Psoas muscle (tissue), 8 donors: Measurements from ENCODE around the gene ATG9A. TPM values are rescaled to one million over a fixed set of nuclear protein-coding genes. Genes with fewer than 3 reads are reported as not detected.

Experiments
- ATAC-seq, 4 donors: fragments of 200-7000 bp; cut with Tn5 transposase; one replicate each; pipeline ENCODE4 v1.9.1; 2020; ENCODE audit warnings: moderate library complexity in 3 of 4, mild to moderate bottlenecking in 2 of 4
- DNase-seq, 2 donors: peaks; one replicate each; pipeline ENCODE4 v3.0.0-alpha.2; 2020
- H3K27ac ChIP-seq: fragments of 200-600 bp; one replicate; pipeline ENCODE4 v1.8.0; 2022
- H3K27me3 ChIP-seq, 3 donors: fragments of 200-600 bp in 1 of 3; one replicate each; pipeline versions ENCODE4 v1.6.1 to v1.8.0; 2013 to 2022; ENCODE audit warnings: low read length in 2 of 3, mild to moderate bottlenecking in 2 of 3, moderate library complexity in 1 of 3; ENCODE audit not compliant: insufficient read depth in 3 of 3
- H3K36me3 ChIP-seq, 2 donors: fragments of 200-600 bp in 1 of 2; one replicate each; pipeline versions ENCODE4 v1.6.1 to v1.8.0; 2013 to 2022; ENCODE audit warnings: low read depth in 1 of 2, mild to moderate bottlenecking in 1 of 2, moderate library complexity in 1 of 2; ENCODE audit not compliant: insufficient read depth in 1 of 2
- H3K4me1 ChIP-seq: fragments of 200-600 bp; one replicate; pipeline ENCODE4 v1.8.0; 2022
- H3K4me3 ChIP-seq: fragments of 200-600 bp; one replicate; pipeline ENCODE4 v1.8.0; 2022; ENCODE audit warnings: mild to moderate bottlenecking
- H3K9me3 ChIP-seq: fragments of 200-600 bp; one replicate; pipeline ENCODE4 v1.8.0; 2022
- WGBS, 3 donors: extraction: QIAGEN DNeasy Blood & Tissue Kit; methylation state at CpG; one replicate each; pipeline versions ENCODE4 v1.1.6 to v1.1.7; 2013; 5-methylcytosine and 5-hydroxymethylcytosine counted together
- intact Hi-C, 2 donors: fragments of 100-400 bp; cut with DNase I; formaldehyde crosslinking; loops; one replicate each; pipeline versions ENCODE4 v1.11.0 to v1.14.2; 2022
- polyA plus RNA-seq, 3 donors: library from polyadenylated mRNA; stranded (reverse); fragments of 200-250 nt; gene quantifications; one replicate each; pipeline ENCODE4 v1.2.3, GENCODE V29; 2013
- total RNA-seq, 4 donors: library from RNA; stranded (reverse); fragmentation: NEBNext Ultra II Directional in 2 of 4; extraction: Animal tissue kit (Norgen Biotek cat#: 25700) in 2 of 4; gene quantifications; one replicate each; pipeline versions ENCODE4 v1.2.1 to v1.2.4, GENCODE V29; 2021 to 2023
- TF ChIP-seq, protein P1 (sequence below): fragments of 200-600 bp; IDR thresholded peaks from one replicate; pipeline ENCODE4 v1.8.0; 2022; ENCODE audit warnings: antibody characterized with exemption
- donor health status: healthy with polysubstance abuse.
- donor health status: DM: no; HTN: no; CAD: no; lungs with moderate emphysema.
- donor health status: Bipolar disorder and iron deficiency.
- donor health status: healthy.
- donor health status: DM: yes; HTN: yes; CAD: no.
- donor health status: DM: no; HTN: no; CAD: no.
- donor health status: DM: no; HTN: no; CAD: no.
- donor health status: DM: yes; HTN: yes; CAD: no.

The ATG9A gene
- total and polyA plus RNA-seq, 7 donors = 41.6 to 180 (median 111) TPM

DNA sequence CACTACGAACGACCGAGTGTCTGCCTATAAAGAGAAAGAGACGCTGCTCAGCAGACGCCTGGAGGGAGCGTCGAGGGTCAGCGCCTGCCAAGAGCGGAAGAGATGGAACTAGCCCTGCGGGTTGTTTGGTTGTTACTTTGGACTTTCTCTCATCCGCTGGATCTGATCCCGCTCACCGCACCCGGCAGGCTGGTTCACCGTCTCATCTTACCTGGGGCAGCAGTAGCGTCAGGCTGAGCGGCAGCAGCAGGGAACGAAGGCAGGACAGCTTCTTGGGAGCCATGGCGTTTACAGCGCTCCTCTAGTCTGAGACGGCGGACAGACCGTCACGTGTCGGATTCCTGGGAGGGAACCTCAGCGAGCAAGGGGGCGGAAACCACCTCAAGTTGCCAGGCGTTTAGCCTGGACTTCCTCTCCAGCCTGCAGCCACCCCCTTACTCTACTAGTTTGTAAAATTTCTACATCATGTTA is 13.9 kb upstream of the ATG9A start:
- Histone ChIP-seq H3K36me3 (peaks cover 0 to 21% of the 10 kb centered on the region in 2 donors), H3K4me3 (no peak overlapping the region), H3K4me1 (peaks cover 19% of the 10 kb centered on the region), H3K27ac (no peak overlapping the region), H3K9me3 (no peaks in the 10 kb centered on the region), H3K27me3 (no peaks in the 10 kb centered on the region)
- intact Hi-C loops = loop anchor here in 1 of 2 donors (10.0 kb wide), 1 partner anchor 51 kb away; no protein-coding TSS in a partner anchor
- ATAC-seq = no peak
- TF ChIP-seq, protein P1, sequence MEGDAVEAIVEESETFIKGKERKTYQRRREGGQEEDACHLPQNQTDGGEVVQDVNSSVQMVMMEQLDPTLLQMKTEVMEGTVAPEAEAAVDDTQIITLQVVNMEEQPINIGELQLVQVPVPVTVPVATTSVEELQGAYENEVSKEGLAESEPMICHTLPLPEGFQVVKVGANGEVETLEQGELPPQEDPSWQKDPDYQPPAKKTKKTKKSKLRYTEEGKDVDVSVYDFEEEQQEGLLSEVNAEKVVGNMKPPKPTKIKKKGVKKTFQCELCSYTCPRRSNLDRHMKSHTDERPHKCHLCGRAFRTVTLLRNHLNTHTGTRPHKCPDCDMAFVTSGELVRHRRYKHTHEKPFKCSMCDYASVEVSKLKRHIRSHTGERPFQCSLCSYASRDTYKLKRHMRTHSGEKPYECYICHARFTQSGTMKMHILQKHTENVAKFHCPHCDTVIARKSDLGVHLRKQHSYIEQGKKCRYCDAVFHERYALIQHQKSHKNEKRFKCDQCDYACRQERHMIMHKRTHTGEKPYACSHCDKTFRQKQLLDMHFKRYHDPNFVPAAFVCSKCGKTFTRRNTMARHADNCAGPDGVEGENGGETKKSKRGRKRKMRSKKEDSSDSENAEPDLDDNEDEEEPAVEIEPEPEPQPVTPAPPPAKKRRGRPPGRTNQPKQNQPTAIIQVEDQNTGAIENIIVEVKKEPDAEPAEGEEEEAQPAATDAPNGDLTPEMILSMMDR = no peak
- WGBS, 3 donors = 33 to 40% (median 34%) methylated on average over 28 of the region's 28 CpGs
- DNase-seq = no peak

DNA sequence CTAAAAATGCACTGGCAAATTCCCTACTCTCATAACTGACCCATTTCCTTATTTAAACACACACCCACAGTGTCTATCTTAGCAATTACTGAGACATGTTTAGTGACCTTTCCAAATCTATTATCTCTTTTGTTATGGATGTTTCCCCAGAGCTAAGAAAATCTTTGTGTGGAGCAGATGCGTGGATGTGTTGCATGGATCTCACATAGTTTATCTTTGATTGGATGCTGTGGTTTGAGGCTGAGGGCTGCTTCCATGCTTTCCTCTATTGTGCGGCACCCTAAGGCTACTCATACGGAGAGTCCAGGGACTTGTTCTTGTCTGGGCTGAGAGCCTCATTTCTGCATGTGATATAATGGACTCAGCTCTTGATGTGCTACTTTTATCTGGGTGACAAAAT is 4.9 kb upstream of the ATG9A start:
- Histone ChIP-seq H3K27me3 (no peaks in the 10 kb centered on the region), H3K4me1 (peaks cover 8% of the 10 kb centered on the region), H3K9me3 (no peaks in the 10 kb centered on the region), H3K27ac (no peak overlapping the region), H3K36me3 (peaks cover 24 to 77% of the 10 kb centered on the region in 2 donors), H3K4me3 (no peak overlapping the region)
- TF ChIP-seq, protein P1 = no peak
- 71 to 95% (median 85%) methylated on average over 3 of the region's 3 CpGs for WGBS, 3 donors
- intact Hi-C loops = no loop called here
- ATAC-seq = no peak
- no peak for DNase-seq

DNA sequence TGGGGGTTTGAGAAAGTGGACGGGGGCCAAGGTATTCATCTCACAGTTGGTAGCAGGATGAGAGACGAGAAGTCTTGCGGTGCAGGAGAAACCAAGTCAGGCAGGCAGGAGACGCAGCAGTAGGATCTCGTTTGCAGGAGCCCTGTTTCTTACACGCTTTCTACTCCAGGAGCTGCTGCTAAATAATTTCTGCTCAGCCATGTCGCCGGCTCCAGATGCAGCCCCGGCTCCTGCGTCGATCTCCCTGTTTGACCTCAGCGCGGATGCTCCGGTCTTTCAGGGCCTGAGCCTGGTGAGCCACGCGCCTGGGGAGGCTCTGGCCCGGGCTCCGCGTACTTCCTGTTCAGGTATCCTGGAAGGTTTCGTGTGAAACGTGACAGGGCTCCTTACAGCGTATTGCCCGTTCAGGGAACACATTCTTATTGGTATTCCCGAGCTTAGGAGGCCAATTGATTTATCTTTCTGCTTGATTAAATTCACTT is 664 bp upstream of the ATG9A start:
- peaks cover 13 to 71% of the 10 kb centered on the region in 2 donors for H3K36me3 ChIP-seq
- WGBS, 3 donors = 0 to 1% (median 1%) methylated on average over 24 of the region's 24 CpGs
- peak; percentile 5 to 46 (median 24) for ATAC-seq

DNA sequence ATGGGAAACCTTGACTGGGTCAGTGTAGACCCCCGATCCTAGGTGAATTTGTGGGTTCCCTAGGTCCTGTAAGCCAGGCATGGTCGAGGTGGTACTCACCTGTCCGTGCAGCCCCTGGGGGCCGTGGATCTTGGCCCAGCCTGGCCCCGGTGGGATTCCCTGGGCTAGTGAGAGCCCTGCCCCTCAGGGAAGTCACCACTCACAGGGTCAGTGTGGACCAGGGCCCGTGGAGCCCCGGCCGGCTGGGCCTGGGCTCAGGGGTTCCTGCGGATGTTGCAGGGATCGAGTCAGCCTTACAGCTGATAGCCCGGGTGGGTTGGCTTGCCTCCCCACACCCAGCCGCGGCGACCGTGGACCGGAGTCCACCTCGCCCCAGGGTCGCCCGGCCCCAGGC is 528 bp downstream of the ATG9A start:
- Histone ChIP-seq H3K4me3 (peak overlapping the region; percentile 87), H3K4me1 (peaks cover 19% of the 10 kb centered on the region), H3K27ac (peak overlapping the region; percentile 98), H3K9me3 (no peaks in the 10 kb centered on the region), H3K36me3 (peaks cover 3 to 71% of the 10 kb centered on the region in 2 donors), H3K27me3 (no peaks in the 10 kb centered on the region)
- TF ChIP-seq, protein P1 = no peak
- intact Hi-C loops = no loop called here
- DNase-seq = no peak
- peak in 1 of 4 donors; percentile 5 for ATAC-seq
- WGBS, 3 donors = 0 to 3% (median 1%) methylated on average over 11 to 19 of the region's 19 CpGs

More for the DNA sequence above, 664 bp upstream of the ATG9A start:
- intact Hi-C loops = no loop called here
- Histone ChIP-seq H3K27me3 (no peaks in the 10 kb centered on the region), H3K4me3 (peak overlapping the region; percentile 87), H3K27ac (peak overlapping the region; percentile 98), H3K9me3 (no peaks in the 10 kb centered on the region), H3K4me1 (peaks cover 19% of the 10 kb centered on the region)
- TF ChIP-seq, protein P1 = no peak
- peak in 1 of 2 donors; percentile 74 for DNase-seq
